Mucosa of descending colon (tissue), 3 donors: ENCODE data around the gene CRYGA. TPM values are rescaled to one million over a fixed set of nuclear protein-coding genes. Genes with fewer than 3 reads are reported as not detected.
"Not testable (repeated sequence)": the region's sequence is repeated elsewhere in the genome, so short reads cannot be mapped to it uniquely, and the experiment has no call there.

ENCODE experiments used
- ATAC-seq: fragments of 200-7000 bp; cut with Tn5 transposase; one replicate; pipeline ENCODE4 v1.9.1; 2020; ENCODE audit warnings: mild to moderate bottlenecking, moderate library complexity
- DNase-seq, 3 donors: peaks; one replicate each; pipeline ENCODE4 v3.0.0-alpha.2; 2020
- H3K36me3 ChIP-seq: fragments of 200-600 bp; one replicate; pipeline ENCODE4 v1.8.0; 2021; ENCODE audit warnings: low read depth, mild to moderate bottlenecking
- H3K4me1 ChIP-seq: fragments of 200-600 bp; one replicate; pipeline ENCODE4 v1.8.0; 2021; ENCODE audit warnings: low read depth, mild to moderate bottlenecking
- H3K4me3 ChIP-seq: fragments of 200-600 bp; one replicate; pipeline ENCODE4 v1.8.0; 2021; ENCODE audit warnings: mild to moderate bottlenecking
- H3K9me3 ChIP-seq: fragments of 200-600 bp; one replicate; pipeline ENCODE4 v1.8.0; 2021; ENCODE audit warnings: mild to moderate bottlenecking
- CTCF ChIP-seq: fragments of 200-600 bp; IDR thresholded peaks from one replicate; pipeline ENCODE4 v1.8.0; 2022; ENCODE audit warnings: antibody characterized with exemption, mild to moderate bottlenecking
- intact Hi-C, 2 donors: fragments of 100-400 bp; cut with DNase I in 1 of 2; cut with micrococcal nuclease in 1 of 2; formaldehyde crosslinking; loops; one replicate each; pipeline versions ENCODE4 v1.11.0 to v1.11.1; 2022; cut with DNase I, micrococcal nuclease
- total RNA-seq, 3 donors: library from RNA; stranded (reverse); fragmentation: NEBNext Ultra II Directional in 2 of 3; extraction: Animal tissue kit (Norgen Biotek cat#: 25700) in 2 of 3; gene quantifications; one replicate each; pipeline versions ENCODE4 v1.2.1 to v1.2.4, GENCODE V29; 2021 to 2023
- donor health status: DM: no; HTN: no; CAD: no; lungs with moderate emphysema.
- donor health status: DM: no; HTN: no; CAD: no.
- donor health status: DM: no; HTN: yes; CAD: no.

The CRYGA gene
- total RNA-seq, 3 donors from 2014 or later: not detected

GRCh38 chr2:208112969-208113368 lies 50.4 kb downstream of the CRYGA start:
- H3K4me1 ChIP-seq: no peaks in the 10 kb centered on the region
- H3K36me3 ChIP-seq: no peaks in the 10 kb centered on the region
- H3K9me3 ChIP-seq: no peaks in the 10 kb centered on the region
- H3K4me3 ChIP-seq: no peak overlapping the region
- ATAC-seq (no peak), DNase-seq (no peak)
- TF ChIP-seq CTCF: no peak
- intact Hi-C loops: no loop called here

- H3K4me3 ChIP-seq, DNase-seq, intact Hi-C loops, ATAC-seq, H3K9me3 ChIP-seq, H3K36me3 ChIP-seq, H3K4me1 ChIP-seq: not testable (repeated sequence)
These were observed 51.1 kb downstream of the CRYGA start for GRCh38 chr2:208112273-208112745.

Other genes with a start within 250 kb of the CRYGA start
- 10 to 100 TPM in 2 of 3 donors, 1 to 10 TPM in 1; 9.7 to 21.1 (median 12.9) TPM for gene PLEKHM3, start 138.1 kb downstream of the CRYGA start, total RNA-seq
- gene CRYGD, start 39.1 kb downstream of the CRYGA start, total RNA-seq: not detected
- gene CRYGC, start 33.8 kb downstream of the CRYGA start, total RNA-seq: not detected
- gene CRYGB, start 17.4 kb downstream of the CRYGA start, total RNA-seq: not detected
- gene C2orf80, start 26.4 kb upstream of the CRYGA start, total RNA-seq: not detected
- 100 to 1,000 TPM; 105 to 233 (median 227) TPM for gene IDH1, start 91.5 kb upstream of the CRYGA start, total RNA-seq
- gene PIKFYVE, start 102.7 kb upstream of the CRYGA start, total RNA-seq: 10 to 100 TPM; 20.5 to 29.6 (median 25.2) TPM
- gene PTH2R, start 243.2 kb upstream of the CRYGA start, total RNA-seq: under 1 TPM in 1 of 3 donors, not detected in 2; 0.09 TPM